Renal cortical epithelial cell (primary cell): Measurements from ENCODE around the gene MBLAC1. TPM values are rescaled to one million over a fixed set of nuclear protein-coding genes. Genes with fewer than 3 reads are reported as not detected.
"Not testable (repeated sequence)": the region's sequence is repeated elsewhere in the genome, so short reads cannot be mapped to it uniquely, and the experiment has no call there.

ENCODE experiments used
- DNase-seq: peaks from one replicate; pipeline ENCODE4 v3.0.0-alpha.2; 2011; ENCODE audit warnings: low read depth
- total RNA-seq: library from RNA; depleted of rRNA; stranded (reverse); fragments of >200 nt; gene quantifications from 2 replicates; pipeline ENCODE4 v1.2.3, GENCODE V29; 2014

Gene MBLAC1
- total RNA-seq, 1 donor from 2014 or later, result 2.0 TPM

GRCh38 chr7:100122568-100122967, 4.2 kb upstream of the MBLAC1 start:
- no peak for DNase-seq

GRCh38 chr7:100124301-100125230, 2.2 kb upstream of the MBLAC1 start:
- DNase-seq, result no peak

GRCh38 chr7:100126239-100126930, 382 bp upstream of the MBLAC1 start:
- no peak for DNase-seq

- no peak for DNase-seq
Observed at GRCh38 chr7:100127866-100128636, 1.3 kb downstream of the MBLAC1 start.

GRCh38 chr7:100128637-100128963, 1.8 kb downstream of the MBLAC1 start:
- no peak for DNase-seq

GRCh38 chr7:100130220-100130607, 3.4 kb downstream of the MBLAC1 start:
- not testable (repeated sequence) for DNase-seq

GRCh38 chr7:100130608-100131453, 4.1 kb downstream of the MBLAC1 start:
- peak; percentile 43 for DNase-seq

- no peak for DNase-seq
Observed at GRCh38 chr7:100132126-100132525, 5.4 kb downstream of the MBLAC1 start.

GRCh38 chr7:100132697-100133151, 6.0 kb downstream of the MBLAC1 start:
- DNase-seq, result peak; percentile 47

- DNase-seq, result peak; percentile 49
Observed at GRCh38 chr7:100137851-100138760, 11.3 kb downstream of the MBLAC1 start.

- no peak for DNase-seq
Observed at GRCh38 chr7:100141555-100141949, 14.8 kb downstream of the MBLAC1 start.

- no peak for DNase-seq
Observed at GRCh38 chr7:100142461-100142860, 15.7 kb downstream of the MBLAC1 start.

- DNase-seq, result peak; percentile 35
Observed at GRCh38 chr7:100146350-100146749, 19.6 kb downstream of the MBLAC1 start.

- DNase-seq, result no peak
Observed at GRCh38 chr7:100147278-100147677, 20.5 kb downstream of the MBLAC1 start.

GRCh38 chr7:100148225-100148558, 21.4 kb downstream of the MBLAC1 start:
- no peak for DNase-seq

- peak; percentile 98 for DNase-seq
Observed at GRCh38 chr7:100148559-100149328, 22.0 kb downstream of the MBLAC1 start, which contains the start of gene LAMTOR4. Gene LAMTOR4 (plus strand): TSS chr7:100148918. CDS start chr7:100148973, 55 bp downstream.

- no peak for DNase-seq
Observed at GRCh38 chr7:100152404-100152803, 25.6 kb downstream of the MBLAC1 start.

- no peak for DNase-seq
Observed at GRCh38 chr7:100152937-100153666, 26.3 kb downstream of the MBLAC1 start.
